B cell (primary cell): ENCODE results near the gene C10orf62.

Experiments used
- EZH2 ChIP-seq: IDR thresholded peaks from 2 replicates; pipeline ENCODE4 v1.6.1; 2012; ENCODE audit warnings: borderline replicate concordance, low read depth, mild to moderate bottlenecking, moderate library complexity, low read length; ENCODE audit not compliant: insufficient read depth, poor library complexity, severe bottlenecking
- TF ChIP-seq, protein P1 (sequence below): fragments of 200-600 bp; IDR thresholded peaks from one replicate; pipeline ENCODE4 v1.8.0; 2022; ENCODE audit warnings: antibody characterized with exemption, mild to moderate bottlenecking

DNA sequence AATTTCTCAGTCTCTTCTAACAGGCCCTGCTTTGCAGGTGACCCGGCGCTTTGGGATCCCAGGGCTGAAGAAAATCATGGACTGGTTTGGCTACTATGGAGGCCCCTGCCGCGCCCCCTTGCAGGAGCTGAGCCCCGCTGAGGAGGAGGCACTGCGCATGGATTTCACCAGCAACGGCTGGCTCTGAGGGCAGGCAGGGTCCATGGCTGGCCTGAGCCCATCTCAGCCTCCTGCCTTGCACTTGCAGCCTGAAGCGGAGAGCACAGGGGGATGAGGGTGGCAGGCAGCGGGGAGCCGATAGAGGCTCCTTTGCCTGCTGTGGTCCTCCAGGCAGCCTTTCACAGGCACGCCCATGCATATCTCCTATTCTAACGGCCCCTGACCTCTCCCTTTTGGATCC lies 22.0 kb downstream of the C10orf62 start:
- TF ChIP-seq, protein P1, sequence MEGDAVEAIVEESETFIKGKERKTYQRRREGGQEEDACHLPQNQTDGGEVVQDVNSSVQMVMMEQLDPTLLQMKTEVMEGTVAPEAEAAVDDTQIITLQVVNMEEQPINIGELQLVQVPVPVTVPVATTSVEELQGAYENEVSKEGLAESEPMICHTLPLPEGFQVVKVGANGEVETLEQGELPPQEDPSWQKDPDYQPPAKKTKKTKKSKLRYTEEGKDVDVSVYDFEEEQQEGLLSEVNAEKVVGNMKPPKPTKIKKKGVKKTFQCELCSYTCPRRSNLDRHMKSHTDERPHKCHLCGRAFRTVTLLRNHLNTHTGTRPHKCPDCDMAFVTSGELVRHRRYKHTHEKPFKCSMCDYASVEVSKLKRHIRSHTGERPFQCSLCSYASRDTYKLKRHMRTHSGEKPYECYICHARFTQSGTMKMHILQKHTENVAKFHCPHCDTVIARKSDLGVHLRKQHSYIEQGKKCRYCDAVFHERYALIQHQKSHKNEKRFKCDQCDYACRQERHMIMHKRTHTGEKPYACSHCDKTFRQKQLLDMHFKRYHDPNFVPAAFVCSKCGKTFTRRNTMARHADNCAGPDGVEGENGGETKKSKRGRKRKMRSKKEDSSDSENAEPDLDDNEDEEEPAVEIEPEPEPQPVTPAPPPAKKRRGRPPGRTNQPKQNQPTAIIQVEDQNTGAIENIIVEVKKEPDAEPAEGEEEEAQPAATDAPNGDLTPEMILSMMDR, result no peak
- no peak for TF ChIP-seq EZH2
